A549 (cell line): ENCODE measurements around the gene GAMT. TPM values are rescaled to one million over a fixed set of nuclear protein-coding genes. Genes with fewer than 3 reads are reported as not detected.

ENCODE experiments used
- ATAC-seq, 2 experiments: fragments of 200-7000 bp in 1 of 2; fragments of >200 bp in 1 of 2; cut with Nextera tagmentation in 1 of 2; cut with Tn5 transposase in 1 of 2; 3 replicates each; pipeline versions ENCODE4 v1.8.0 to v1.9.1; 2018 to 2020; ENCODE audit warnings: mild to moderate bottlenecking in 1 of 2, moderate library complexity in 1 of 2
- CTCF ChIA-PET: fragments of 300-600 bp; sonication (Branson Sonifier 250); formaldehyde crosslinking; extraction: SDS; loops from one replicate; lab custom pipeline; 2021; ENCODE audit warnings: antibody characterized with exemption, inconsistent platforms; lab: Yijun Ruan, JAX
- POLR2A ChIA-PET: fragments of 350-600 bp; formaldehyde crosslinking; extraction: SDS; loops from one replicate; lab custom pipeline; 2021; ENCODE audit warnings: antibody characterized with exemption, inconsistent platforms; lab: Yijun Ruan, JAX
- DNase-seq, 2 experiments: peaks; one replicate each; pipeline versions ENCODE4 v3.0.0 to v3.0.0-alpha.2; 2011 to 2016; ENCODE audit warnings: low read depth in 1 of 2, low spot score in 1 of 2
- FAIRE-seq: peaks from 2 replicates; lab custom pipeline; 2011; peaks lifted over from hg19 to GRCh38; lab: Jason Lieb, UNC
- H3K27ac ChIP-seq, 2 experiments: fragments of >200 bp; sonication (Bioruptor Twin); formaldehyde crosslinking; 3 replicates each; pipeline ENCODE4 v1.5.1; 2016 to 2017
- H3K4me1 ChIP-seq: fragments of >200 bp; sonication (Bioruptor Twin); formaldehyde crosslinking; 3 replicates; pipeline ENCODE4 v1.6.1; 2016
- H3K4me2 ChIP-seq: fragments of >200 bp; sonication (Bioruptor Twin); formaldehyde crosslinking; 3 replicates; pipeline ENCODE4 v1.6.1; 2016
- H3K4me3 ChIP-seq: fragments of >200 bp; sonication (Bioruptor Twin); formaldehyde crosslinking; 3 replicates; pipeline ENCODE4 v1.5.1; 2016
- H3K9me3 ChIP-seq: fragments of >200 bp; sonication (Bioruptor Twin); formaldehyde crosslinking; 3 replicates; pipeline ENCODE4 v1.6.1; 2016
- CBX2 ChIP-seq: fragments of 200-600 bp; sonication (generic); IDR thresholded peaks from 2 replicates; pipeline ENCODE4 v1.6.1; 2016; ENCODE audit warnings: low read depth, mild to moderate bottlenecking, borderline replicate concordance
- CEBPB ChIP-seq, 2 experiments: fragments of >200 bp in 1 of 2; sonication (Bioruptor Twin) in 1 of 2; formaldehyde crosslinking in 1 of 2; IDR thresholded peaks; 2 replicates each; pipeline ENCODE4 v1.6.1; 2012 to 2016
- CHD4 ChIP-seq: fragments of 200-600 bp; sonication (generic); IDR thresholded peaks from 2 replicates; pipeline ENCODE4 v1.6.1; 2016; ENCODE audit warnings: antibody characterized with exemption, mild to moderate bottlenecking, borderline replicate concordance
- FOXS1 ChIP-seq: fragments of 250-450 bp; sonication (Bioruptor Pico); IDR thresholded peaks from 2 replicates; pipeline ENCODE4 v1.5.0; 2020; ENCODE audit warnings: mild to moderate bottlenecking, moderate library complexity
- GATA3 ChIP-seq: IDR thresholded peaks from 2 replicates; pipeline ENCODE4 v1.6.1; 2012; ENCODE audit warnings: borderline replicate concordance
- HDAC2 ChIP-seq: fragments of 200-600 bp; sonication (generic); IDR thresholded peaks from 2 replicates; pipeline ENCODE4 v1.6.1; 2016
- HOXA7 ChIP-seq: fragments of 250-450 bp; sonication (Bioruptor Pico); IDR thresholded peaks from 2 replicates; pipeline ENCODE4 v1.5.0; 2020; ENCODE audit warnings: mild to moderate bottlenecking, moderate library complexity
- KDM1A ChIP-seq: fragments of 200-600 bp; sonication (generic); IDR thresholded peaks from 2 replicates; pipeline ENCODE4 v1.6.1; 2016; ENCODE audit warnings: low read depth, mild to moderate bottlenecking
- NFE2L2 ChIP-seq: fragments of 150-350 bp; conservative IDR thresholded peaks from 2 replicates; pipeline ENCODE4 v1.6.1; 2014; ENCODE audit warnings: low read length
- RFX5 ChIP-seq: fragments of 450-650 bp; IDR thresholded peaks from 2 replicates; pipeline ENCODE4 v1.7.1; 2014; ENCODE audit warnings: antibody characterized with exemption, mild to moderate bottlenecking, moderate library complexity
- SMC3 ChIP-seq: fragments of >200 bp; sonication (Bioruptor Twin); formaldehyde crosslinking; IDR thresholded peaks from 3 replicates; pipeline ENCODE4 v1.6.1; 2018; ENCODE audit warnings: inconsistent platforms
- SREBF2 ChIP-seq: fragments of 450-650 bp; IDR thresholded peaks from 2 replicates; pipeline ENCODE4 v1.6.1; 2014; ENCODE audit warnings: mild to moderate bottlenecking, moderate library complexity
- ZFP36 ChIP-seq: fragments of 450-650 bp; IDR thresholded peaks from 2 replicates; pipeline ENCODE4 v1.6.1; 2014; ENCODE audit warnings: borderline replicate concordance; ENCODE audit not compliant: partially characterized antibody
- ZNF302 ChIP-seq: fragments of 250-450 bp; sonication (Bioruptor Pico); IDR thresholded peaks from 2 replicates; pipeline ENCODE4 v1.9.0; 2021; ENCODE audit warnings: inconsistent platforms, mild to moderate bottlenecking, moderate library complexity
- ZSCAN20 ChIP-seq: fragments of 250-450 bp; sonication (Bioruptor Pico); IDR thresholded peaks from 2 replicates; pipeline ENCODE4 v1.8.0; 2022; ENCODE audit warnings: mild to moderate bottlenecking, moderate library complexity
- WGBS: methylation state at CpG from one replicate; pipeline ENCODE4 v1.1.6; 2017; ENCODE audit errors: missing lambda C conversion rate; 5-methylcytosine and 5-hydroxymethylcytosine counted together
- polyA plus RNA-seq, 4 experiments: library from polyadenylated mRNA; depleted of rRNA in 3 of 4; stranded (reverse); fragments of >200 nt; fragmentation: RNase III in 1 of 4; extraction: RNeasy Plus Mini Kit Qiagen cat#74134 plus additional on column Dnase treatment in 1 of 4; gene quantifications; 2 replicates in 3 of 4; 3 replicates in 1 of 4; pipeline ENCODE4 v1.2.3, GENCODE V29; 2011 to 2017
- TF ChIP-seq, protein P1 (sequence below): IDR thresholded peaks from 2 replicates; pipeline ENCODE4 v1.6.1; 2012; ENCODE audit warnings: low read depth, borderline replicate concordance
- TF ChIP-seq, protein P2 (sequence below): fragments of 250-450 bp; sonication (Bioruptor Pico); IDR thresholded peaks from 2 replicates; pipeline ENCODE4 v1.5.0; 2020; ENCODE audit warnings: low read depth, mild to moderate bottlenecking, moderate library complexity
- TF ChIP-seq, protein P3 (sequence below): fragments of 250-450 bp; sonication (Bioruptor Pico); IDR thresholded peaks from 2 replicates; pipeline ENCODE4 v1.5.0; 2021; ENCODE audit warnings: mild to moderate bottlenecking, moderate library complexity, borderline replicate concordance
- TF ChIP-seq, protein P4 (sequence below): fragments of 150-350 bp; IDR thresholded peaks from 2 replicates; pipeline ENCODE4 v1.6.1; 2014; ENCODE audit warnings: low read depth, mild to moderate bottlenecking, low read length
- TF ChIP-seq, protein P5 (sequence below): fragments of 450-650 bp; IDR thresholded peaks from 2 replicates; pipeline ENCODE4 v1.6.1; 2014; ENCODE audit warnings: antibody characterized with exemption

Gene GAMT
- polyA plus RNA-seq, 2 of the 4 experiments (the other 2 are of a cell fraction) = 13.6 to 26.0 TPM

DNA sequence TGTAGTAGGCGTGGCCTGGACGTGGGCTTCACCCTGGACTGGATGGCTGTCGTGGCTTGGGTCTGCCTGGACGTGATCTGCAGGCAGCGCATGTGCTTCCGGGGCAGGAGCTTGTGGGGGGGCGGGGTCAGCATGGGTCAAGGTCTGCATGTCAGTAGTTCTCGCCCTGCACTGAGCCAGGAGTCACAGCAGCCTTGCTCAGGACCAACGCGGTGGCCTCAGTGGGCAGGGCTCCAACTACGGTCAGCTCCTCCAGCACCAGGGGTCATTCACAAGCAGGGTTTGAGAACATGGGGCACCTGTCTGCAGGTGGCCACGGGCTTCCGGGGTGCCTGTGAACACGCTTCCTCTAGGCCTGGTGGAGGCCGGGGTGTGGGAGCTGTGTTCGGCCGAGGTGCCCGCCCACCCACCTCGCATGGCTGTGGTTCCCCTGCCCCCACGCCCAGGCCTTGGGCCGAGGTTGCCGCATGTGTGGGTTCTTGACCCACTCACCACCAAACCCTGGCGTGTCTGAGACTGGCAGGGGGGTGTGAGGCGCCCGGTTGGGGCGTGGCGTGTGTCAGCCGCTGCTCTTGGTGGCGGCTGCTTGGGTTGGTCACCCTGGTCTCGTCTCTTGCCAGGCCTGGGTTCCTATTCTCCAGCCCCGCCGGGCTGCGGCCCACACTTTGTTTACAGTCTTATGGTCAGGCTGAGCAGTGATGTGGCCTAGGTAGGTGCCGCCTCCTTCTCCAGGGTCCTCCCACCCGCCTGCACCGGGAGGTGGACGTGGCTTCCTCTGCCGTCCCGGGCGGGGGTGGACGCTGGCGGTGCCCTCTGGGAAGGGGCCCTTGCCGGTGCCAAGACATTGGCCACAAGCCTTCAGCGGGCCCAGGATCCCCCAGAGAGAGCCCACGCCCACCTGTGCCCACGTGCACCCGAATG lies 32.0 kb upstream of the GAMT start:
- no peak for DNase-seq
- Histone ChIP-seq H3K27ac (no peak overlapping the region), H3K9me3 (no peaks in the 10 kb centered on the region), H3K4me1 (peaks cover 4% of the 10 kb centered on the region), H3K4me3 (no peak overlapping the region), H3K4me2 (no peak overlapping the region)
- no peak for ATAC-seq
- 85% methylated on average over 11 of the region's 47 CpGs for WGBS
- ChIA-PET CTCF (no interaction called here), POLR2A (no interaction called here)
- no peak for TF ChIP-seq HOXA7 (CRISPR knock-in tag)
- TF ChIP-seq, protein P1, sequence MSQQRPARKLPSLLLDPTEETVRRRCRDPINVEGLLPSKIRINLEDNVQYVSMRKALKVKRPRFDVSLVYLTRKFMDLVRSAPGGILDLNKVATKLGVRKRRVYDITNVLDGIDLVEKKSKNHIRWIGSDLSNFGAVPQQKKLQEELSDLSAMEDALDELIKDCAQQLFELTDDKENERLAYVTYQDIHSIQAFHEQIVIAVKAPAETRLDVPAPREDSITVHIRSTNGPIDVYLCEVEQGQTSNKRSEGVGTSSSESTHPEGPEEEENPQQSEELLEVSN = no peak
- TF ChIP-seq, protein P2, sequence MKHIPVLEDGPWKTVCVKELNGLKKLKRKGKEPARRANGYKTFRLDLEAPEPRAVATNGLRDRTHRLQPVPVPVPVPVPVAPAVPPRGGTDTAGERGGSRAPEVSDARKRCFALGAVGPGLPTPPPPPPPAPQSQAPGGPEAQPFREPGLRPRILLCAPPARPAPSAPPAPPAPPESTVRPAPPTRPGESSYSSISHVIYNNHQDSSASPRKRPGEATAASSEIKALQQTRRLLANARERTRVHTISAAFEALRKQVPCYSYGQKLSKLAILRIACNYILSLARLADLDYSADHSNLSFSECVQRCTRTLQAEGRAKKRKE (CRISPR knock-in tag) = no peak
- TF ChIP-seq FOXS1 (CRISPR knock-in tag) = no peak
- TF ChIP-seq SREBF2 = no peak
- TF ChIP-seq, all 56 proteins: peak for 0
- no peak for FAIRE-seq

DNA sequence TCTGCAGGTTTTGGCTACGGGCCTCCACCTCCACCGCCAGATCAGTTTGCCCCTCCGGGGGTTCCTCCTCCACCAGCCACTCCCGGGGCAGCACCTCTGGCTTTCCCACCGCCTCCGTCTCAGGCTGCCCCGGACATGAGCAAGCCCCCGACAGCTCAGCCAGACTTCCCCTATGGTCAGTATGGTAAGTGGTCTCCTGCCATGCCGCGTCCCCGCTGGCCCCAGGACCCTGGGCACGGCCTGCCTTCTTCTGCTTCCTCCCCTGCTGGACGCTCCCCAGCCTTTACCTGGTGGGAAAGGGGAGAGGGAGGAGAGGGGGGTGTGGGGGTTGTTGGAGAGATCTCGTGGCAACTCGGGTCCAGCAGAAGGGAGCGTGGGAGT lies 31.2 kb upstream of the GAMT start:
- Histone ChIP-seq H3K9me3 (no peaks in the 10 kb centered on the region), H3K4me1 (peaks cover under 1% of the 10 kb centered on the region; the same call in 1 of the 3 replicates), H3K4me2 (no peak overlapping the region), H3K4me3 (no peak overlapping the region), H3K27ac (no peak overlapping the region)
- no peak for FAIRE-seq
- WGBS = 95% methylated on average over 8 of the region's 16 CpGs
- TF ChIP-seq ZNF302 (CRISPR knock-in tag) (no peak), RFX5 (no peak), ZSCAN20 (CRISPR knock-in tag) (no peak)
- TF ChIP-seq, protein P1 = no peak
- TF ChIP-seq, protein P3, sequence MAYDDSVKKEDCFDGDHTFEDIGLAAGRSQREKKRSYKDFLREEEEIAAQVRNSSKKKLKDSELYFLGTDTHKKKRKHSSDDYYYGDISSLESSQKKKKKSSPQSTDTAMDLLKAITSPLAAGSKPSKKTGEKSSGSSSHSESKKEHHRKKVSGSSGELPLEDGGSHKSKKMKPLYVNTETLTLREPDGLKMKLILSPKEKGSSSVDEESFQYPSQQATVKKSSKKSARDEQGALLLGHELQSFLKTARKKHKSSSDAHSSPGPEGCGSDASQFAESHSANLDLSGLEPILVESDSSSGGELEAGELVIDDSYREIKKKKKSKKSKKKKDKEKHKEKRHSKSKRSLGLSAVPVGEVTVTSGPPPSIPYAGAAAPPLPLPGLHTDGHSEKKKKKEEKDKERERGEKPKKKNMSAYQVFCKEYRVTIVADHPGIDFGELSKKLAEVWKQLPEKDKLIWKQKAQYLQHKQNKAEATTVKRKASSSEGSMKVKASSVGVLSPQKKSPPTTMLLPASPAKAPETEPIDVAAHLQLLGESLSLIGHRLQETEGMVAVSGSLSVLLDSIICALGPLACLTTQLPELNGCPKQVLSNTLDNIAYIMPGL (CRISPR knock-in tag) = no peak
- DNase-seq = no peak
- CTCF ChIA-PET = interaction anchor here (2.0 kb wide), 2 partner anchors 10 to 13 kb away, joined by 4 to 6 read pairs; no protein-coding TSS in a partner anchor
- ATAC-seq = no peak
- POLR2A ChIA-PET = no interaction called here

DNA sequence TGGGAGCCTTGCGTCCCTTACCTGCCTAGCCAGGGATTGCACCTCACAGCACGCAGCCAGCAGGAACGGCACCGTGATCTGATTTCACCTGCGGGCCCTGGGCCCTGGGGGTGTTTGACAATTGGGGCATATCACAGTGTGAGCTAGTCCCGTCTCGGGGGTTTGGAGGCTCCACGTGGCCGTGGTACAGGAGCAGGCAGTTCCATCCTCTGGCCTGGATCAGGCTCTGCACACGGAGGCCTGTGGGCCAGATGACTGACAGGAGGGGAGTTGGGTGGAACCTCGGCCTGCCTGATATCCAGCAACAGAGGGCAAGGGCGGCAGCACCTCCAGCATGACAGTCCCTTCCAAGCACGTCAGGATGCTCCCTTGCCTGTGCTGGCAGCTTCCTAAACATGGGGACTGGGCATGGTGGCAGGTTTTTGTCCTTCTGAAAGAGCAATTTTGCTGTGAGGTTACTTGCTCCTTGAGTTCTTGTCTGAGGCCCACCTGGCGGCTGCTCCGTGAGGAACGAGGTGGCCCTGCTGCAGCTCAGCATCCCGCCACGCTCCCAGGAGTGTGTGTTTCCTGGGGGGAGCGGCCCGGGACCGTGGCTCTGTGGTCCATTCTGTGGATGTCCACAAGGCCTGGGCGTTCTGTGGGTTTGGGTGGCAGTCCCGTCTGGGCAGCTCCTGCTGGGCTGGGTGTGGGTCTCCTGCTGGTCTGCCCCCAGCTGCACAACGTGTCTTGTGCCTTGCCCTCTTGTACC lies 30.6 kb upstream of the GAMT start:
- no peak overlapping the region for H3K4me2 ChIP-seq
- 89% methylated on average over 18 of the region's 24 CpGs for whole genome bisulfite sequencing
- TF ChIP-seq KDM1A (no peak), ZNF302 (CRISPR knock-in tag) (no peak), HOXA7 (CRISPR knock-in tag) (no peak)
- FAIRE-seq (no peak), DNase-seq (no peak), ATAC-seq (no peak)
- no peak overlapping the region for H3K27ac ChIP-seq
- POLR2A ChIA-PET = no interaction called here
- no peaks in the 10 kb centered on the region for H3K4me1 ChIP-seq
- CTCF ChIA-PET = interaction anchor here (1.0 to 2.0 kb wide), 3 partner anchors 11 to 152 kb away, joined by 4 to 6 read pairs (median 5); no protein-coding TSS in a partner anchor
- H3K4me3 ChIP-seq = no peak overlapping the region
- no peaks in the 10 kb centered on the region for H3K9me3 ChIP-seq

DNA sequence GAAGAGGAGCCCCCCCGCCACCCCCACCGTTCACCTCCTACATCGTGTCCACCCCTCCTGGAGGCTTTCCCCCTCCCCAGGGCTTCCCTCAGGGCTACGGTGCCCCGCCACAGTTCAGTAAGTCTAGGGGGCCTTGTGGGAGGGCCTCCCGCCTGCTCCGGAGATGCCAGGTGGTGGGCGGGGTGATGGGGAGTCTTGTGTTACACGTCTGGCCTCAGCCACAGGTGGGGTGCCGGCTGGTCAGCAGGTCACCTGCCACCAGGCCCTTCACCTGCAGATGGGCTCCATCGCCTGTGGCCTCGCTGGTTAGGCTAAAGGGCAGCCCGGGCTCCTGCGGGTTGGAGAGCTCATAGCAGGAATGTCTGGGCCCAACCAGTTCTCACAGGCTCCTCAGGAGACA lies 28.9 kb upstream of the GAMT start:
- FAIRE-seq = no peak
- H3K27ac ChIP-seq = no peak overlapping the region
- no peaks in the 10 kb centered on the region for H3K4me1 ChIP-seq
- no peak overlapping the region for H3K4me2 ChIP-seq
- no peak for DNase-seq
- no peak overlapping the region for H3K4me3 ChIP-seq
- ATAC-seq = no peak
- WGBS = no CpG with 5 or more reads among the region's 14 CpGs
- POLR2A ChIA-PET = no interaction called here
- no peaks in the 10 kb centered on the region for H3K9me3 ChIP-seq
- CTCF ChIA-PET = interaction anchor here (0.7 to 1.0 kb wide), 3 partner anchors 10 to 15 kb away, joined by 3 to 4 read pairs (median 4); no protein-coding TSS in a partner anchor
- TF ChIP-seq GATA3 = no peak
- TF ChIP-seq CBX2 = no peak
- no peak for TF ChIP-seq SMC3
- TF ChIP-seq ZSCAN20 (CRISPR knock-in tag) = no peak
- TF ChIP-seq, protein P4, sequence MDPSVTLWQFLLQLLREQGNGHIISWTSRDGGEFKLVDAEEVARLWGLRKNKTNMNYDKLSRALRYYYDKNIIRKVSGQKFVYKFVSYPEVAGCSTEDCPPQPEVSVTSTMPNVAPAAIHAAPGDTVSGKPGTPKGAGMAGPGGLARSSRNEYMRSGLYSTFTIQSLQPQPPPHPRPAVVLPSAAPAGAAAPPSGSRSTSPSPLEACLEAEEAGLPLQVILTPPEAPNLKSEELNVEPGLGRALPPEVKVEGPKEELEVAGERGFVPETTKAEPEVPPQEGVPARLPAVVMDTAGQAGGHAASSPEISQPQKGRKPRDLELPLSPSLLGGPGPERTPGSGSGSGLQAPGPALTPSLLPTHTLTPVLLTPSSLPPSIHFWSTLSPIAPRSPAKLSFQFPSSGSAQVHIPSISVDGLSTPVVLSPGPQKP = no peak
- TF ChIP-seq NFE2L2 = no peak
- TF ChIP-seq FOXS1 (CRISPR knock-in tag) = no peak
- TF ChIP-seq HOXA7 (CRISPR knock-in tag) = no peak
- TF ChIP-seq, protein P5, sequence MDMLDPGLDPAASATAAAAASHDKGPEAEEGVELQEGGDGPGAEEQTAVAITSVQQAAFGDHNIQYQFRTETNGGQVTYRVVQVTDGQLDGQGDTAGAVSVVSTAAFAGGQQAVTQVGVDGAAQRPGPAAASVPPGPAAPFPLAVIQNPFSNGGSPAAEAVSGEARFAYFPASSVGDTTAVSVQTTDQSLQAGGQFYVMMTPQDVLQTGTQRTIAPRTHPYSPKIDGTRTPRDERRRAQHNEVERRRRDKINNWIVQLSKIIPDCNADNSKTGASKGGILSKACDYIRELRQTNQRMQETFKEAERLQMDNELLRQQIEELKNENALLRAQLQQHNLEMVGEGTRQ = no peak
- TF ChIP-seq CEBPB (IDR thresholded peaks at IDR 0.05) = no peak
- no peak for TF ChIP-seq ZFP36
- no peak for TF ChIP-seq CHD4
- TF ChIP-seq HDAC2 = no peak
